ENCODE results near the gene ARAP1. TPM values are rescaled to one million over a fixed set of nuclear protein-coding genes. Genes with fewer than 3 reads are reported as not detected.

Gene ARAP1
- total RNA-seq, 2 donors from 2014 or later: 74.0 to 83.8 TPM

GRCh38 chr11:72776844-72777754 is 24.9 kb upstream of the ARAP1 start:
- Histone ChIP-seq H3K4me1 (peaks cover 0 to 83% of the 10 kb centered on the region in 2 donors), H3K36me3 (no peaks in the 10 kb centered on the region), H3K27me3 (no peaks in the 10 kb centered on the region), H3K4me3 (no peak overlapping the region), H3K27ac (peak overlapping the region; percentile 76 to 80), H3K9me3 (no peaks in the 10 kb centered on the region)
- TF ChIP-seq, protein P1, sequence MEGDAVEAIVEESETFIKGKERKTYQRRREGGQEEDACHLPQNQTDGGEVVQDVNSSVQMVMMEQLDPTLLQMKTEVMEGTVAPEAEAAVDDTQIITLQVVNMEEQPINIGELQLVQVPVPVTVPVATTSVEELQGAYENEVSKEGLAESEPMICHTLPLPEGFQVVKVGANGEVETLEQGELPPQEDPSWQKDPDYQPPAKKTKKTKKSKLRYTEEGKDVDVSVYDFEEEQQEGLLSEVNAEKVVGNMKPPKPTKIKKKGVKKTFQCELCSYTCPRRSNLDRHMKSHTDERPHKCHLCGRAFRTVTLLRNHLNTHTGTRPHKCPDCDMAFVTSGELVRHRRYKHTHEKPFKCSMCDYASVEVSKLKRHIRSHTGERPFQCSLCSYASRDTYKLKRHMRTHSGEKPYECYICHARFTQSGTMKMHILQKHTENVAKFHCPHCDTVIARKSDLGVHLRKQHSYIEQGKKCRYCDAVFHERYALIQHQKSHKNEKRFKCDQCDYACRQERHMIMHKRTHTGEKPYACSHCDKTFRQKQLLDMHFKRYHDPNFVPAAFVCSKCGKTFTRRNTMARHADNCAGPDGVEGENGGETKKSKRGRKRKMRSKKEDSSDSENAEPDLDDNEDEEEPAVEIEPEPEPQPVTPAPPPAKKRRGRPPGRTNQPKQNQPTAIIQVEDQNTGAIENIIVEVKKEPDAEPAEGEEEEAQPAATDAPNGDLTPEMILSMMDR (IDR thresholded peaks at IDR 0.05): no peak
- DNase-seq (ENCODE audit: low spot score): no peak

GRCh38 chr11:72776117-72776843 is 24.1 kb upstream of the ARAP1 start:
- Histone ChIP-seq H3K27me3 (no peaks in the 10 kb centered on the region), H3K4me3 (no peak overlapping the region), H3K9me3 (no peaks in the 10 kb centered on the region), H3K36me3 (no peaks in the 10 kb centered on the region), H3K4me1 (peaks cover 0 to 87% of the 10 kb centered on the region in 2 donors), H3K27ac (peak overlapping the region; percentile 76 to 80)
- TF ChIP-seq, protein P1 (IDR thresholded peaks at IDR 0.05): no peak
- no peak for DNase-seq (ENCODE audit: low spot score)

- H3K4me3 ChIP-seq: no peak overlapping the region
- H3K9me3 ChIP-seq: no peaks in the 10 kb centered on the region
- H3K4me1 ChIP-seq: peaks cover 0 to 79% of the 10 kb centered on the region in 2 donors
- H3K27me3 ChIP-seq: no peaks in the 10 kb centered on the region
- TF ChIP-seq, protein P1 (IDR thresholded peaks at IDR 0.05): no peak
- peak overlapping the region; percentile 76 to 80 for H3K27ac ChIP-seq
- no peak for DNase-seq (ENCODE audit: low spot score)
- no peaks in the 10 kb centered on the region for H3K36me3 ChIP-seq
Observed at GRCh38 chr11:72775288-72776110, 23.3 kb upstream of the ARAP1 start.

DNA sequence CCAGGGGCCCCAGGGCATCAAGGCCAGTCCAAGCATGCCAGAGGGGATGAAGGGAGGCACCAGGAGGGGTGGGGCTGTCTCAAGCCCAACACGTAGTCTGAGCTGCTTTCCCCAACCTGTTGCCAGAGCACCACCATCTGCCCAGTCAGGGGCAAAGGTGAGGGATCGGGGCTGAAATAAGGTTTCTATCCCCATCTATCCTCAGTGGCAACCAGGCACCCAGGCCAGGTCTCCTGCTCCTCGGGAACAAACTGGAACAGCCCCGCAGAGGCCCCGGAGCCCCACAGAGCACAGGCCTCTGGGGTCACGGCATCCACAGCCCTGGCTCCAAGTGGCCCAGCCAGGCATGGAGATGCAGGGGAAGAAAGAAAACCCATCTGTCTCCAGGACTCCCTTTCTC is 22.3 kb upstream of the ARAP1 start:
- Histone ChIP-seq H3K9me3 (no peaks in the 10 kb centered on the region), H3K36me3 (no peaks in the 10 kb centered on the region), H3K4me1 (peaks cover 0 to 69% of the 10 kb centered on the region in 2 donors), H3K27me3 (no peaks in the 10 kb centered on the region), H3K27ac (peak overlapping the region; percentile 76 to 86), H3K4me3 (no peak overlapping the region)
- TF ChIP-seq, protein P1 (IDR thresholded peaks at IDR 0.05): no peak
- DNase-seq (ENCODE audit: low spot score): no peak

DNA sequence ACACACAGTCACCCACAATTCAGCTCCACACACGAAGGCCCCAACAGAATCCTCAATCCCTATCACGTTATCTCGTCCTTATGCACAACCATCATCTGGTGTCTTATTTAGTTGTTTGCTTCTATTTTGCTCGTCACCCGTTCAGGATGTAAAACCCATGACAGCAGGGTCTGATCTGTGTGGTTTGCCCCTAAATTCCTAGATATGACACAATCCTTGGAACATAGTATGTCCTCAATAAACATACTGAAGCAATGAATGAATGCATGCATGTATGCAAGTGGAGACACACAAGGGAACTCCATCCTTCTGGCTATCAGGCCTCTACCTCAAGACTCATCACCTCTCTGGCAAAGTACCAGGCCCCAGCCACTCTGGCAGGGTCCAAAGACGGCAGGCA is 21.5 kb upstream of the ARAP1 start:
- Histone ChIP-seq H3K9me3 (no peaks in the 10 kb centered on the region), H3K4me1 (peaks cover 0 to 63% of the 10 kb centered on the region in 2 donors), H3K4me3 (no peak overlapping the region), H3K27ac (peak overlapping the region; percentile 76 to 86), H3K27me3 (no peaks in the 10 kb centered on the region), H3K36me3 (no peaks in the 10 kb centered on the region)
- TF ChIP-seq, protein P1 (IDR thresholded peaks at IDR 0.05): no peak
- DNase-seq (ENCODE audit: low spot score): no peak

Measured in right atrium auricular region (tissue), 2 donors.